ENCODE data around the gene YBX3. TPM values are rescaled to one million over a fixed set of nuclear protein-coding genes. Genes with fewer than 3 reads are reported as not detected.
A peak's percentile ranks its signal among the peaks of the same experiment; 100 is the strongest.

YBX3 gene
- total RNA-seq, 1 donor from 2014 or later: 356 TPM

DNA sequence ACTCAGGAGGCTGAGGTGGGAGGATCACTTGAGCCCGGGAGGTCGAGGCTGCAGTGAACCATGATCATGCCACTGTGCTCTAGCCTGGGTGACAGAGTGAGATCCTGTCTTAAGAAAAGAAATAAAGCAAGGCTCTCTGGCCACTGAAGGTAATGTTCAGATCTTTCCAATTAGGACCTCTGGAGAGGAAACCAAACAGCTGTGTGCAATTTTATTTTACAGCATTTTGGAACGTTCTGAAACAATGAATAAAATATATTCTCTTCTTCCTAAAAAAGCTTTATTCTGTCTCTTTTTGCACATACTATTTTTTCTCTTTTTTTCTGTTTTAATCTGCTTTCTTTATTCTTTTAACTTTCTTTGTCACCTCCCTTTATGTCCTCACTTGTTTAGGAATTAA lies 5.0 kb upstream of the YBX3 start:
- Histone ChIP-seq H3K9me3 (no peaks in the 10 kb centered on the region), H3K27ac (no peak overlapping the region), H3K4me1 (peaks cover 9% of the 10 kb centered on the region), H3K36me3 (no peaks in the 10 kb centered on the region), H3K27me3 (no peaks in the 10 kb centered on the region), H3K4me3 (no peak overlapping the region)
- intact Hi-C loops (cut with DNase I): loop anchor here (5.0 kb wide), 1 partner anchor 1009 kb away; no protein-coding TSS in a partner anchor
- no peak for DNase-seq (ENCODE audit: extremely low spot score in 2 of 2)
- TF ChIP-seq, protein P1, sequence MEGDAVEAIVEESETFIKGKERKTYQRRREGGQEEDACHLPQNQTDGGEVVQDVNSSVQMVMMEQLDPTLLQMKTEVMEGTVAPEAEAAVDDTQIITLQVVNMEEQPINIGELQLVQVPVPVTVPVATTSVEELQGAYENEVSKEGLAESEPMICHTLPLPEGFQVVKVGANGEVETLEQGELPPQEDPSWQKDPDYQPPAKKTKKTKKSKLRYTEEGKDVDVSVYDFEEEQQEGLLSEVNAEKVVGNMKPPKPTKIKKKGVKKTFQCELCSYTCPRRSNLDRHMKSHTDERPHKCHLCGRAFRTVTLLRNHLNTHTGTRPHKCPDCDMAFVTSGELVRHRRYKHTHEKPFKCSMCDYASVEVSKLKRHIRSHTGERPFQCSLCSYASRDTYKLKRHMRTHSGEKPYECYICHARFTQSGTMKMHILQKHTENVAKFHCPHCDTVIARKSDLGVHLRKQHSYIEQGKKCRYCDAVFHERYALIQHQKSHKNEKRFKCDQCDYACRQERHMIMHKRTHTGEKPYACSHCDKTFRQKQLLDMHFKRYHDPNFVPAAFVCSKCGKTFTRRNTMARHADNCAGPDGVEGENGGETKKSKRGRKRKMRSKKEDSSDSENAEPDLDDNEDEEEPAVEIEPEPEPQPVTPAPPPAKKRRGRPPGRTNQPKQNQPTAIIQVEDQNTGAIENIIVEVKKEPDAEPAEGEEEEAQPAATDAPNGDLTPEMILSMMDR (IDR thresholded peaks at IDR 0.05): no peak
- TF ChIP-seq POLR2A (IDR thresholded peaks at IDR 0.05): no peak
- TF ChIP-seq POLR2AphosphoS5 (IDR thresholded peaks at IDR 0.05; ENCODE audit: insufficient read depth in 1 of 2, low read depth in 1 of 2): no peak

DNA sequence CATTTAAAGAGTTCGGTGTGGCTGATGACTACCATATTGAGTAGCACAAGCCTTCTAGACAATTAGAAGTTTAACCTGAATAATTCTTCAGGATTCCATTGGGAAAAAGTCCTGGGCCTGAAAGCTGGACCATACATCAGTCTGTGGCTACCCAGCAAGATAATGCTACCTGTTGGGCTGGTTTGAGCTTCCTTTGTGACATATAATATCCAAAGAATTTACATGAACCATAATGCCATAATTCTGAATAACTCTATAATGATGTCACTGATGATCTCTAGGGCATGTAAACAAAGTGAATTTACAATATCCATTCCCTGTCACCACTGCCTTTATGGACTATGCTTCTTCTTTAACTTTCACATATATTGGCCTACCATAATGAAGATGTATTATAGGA lies 3.8 kb upstream of the YBX3 start:
- H3K27me3 ChIP-seq: no peaks in the 10 kb centered on the region
- H3K4me1 ChIP-seq: peaks cover 9% of the 10 kb centered on the region
- intact Hi-C loops (cut with DNase I): loop anchor here (5.0 kb wide), 1 partner anchor 1010 kb away; no protein-coding TSS in a partner anchor
- no peaks in the 10 kb centered on the region for H3K36me3 ChIP-seq
- no peak for DNase-seq (ENCODE audit: extremely low spot score in 2 of 2)
- no peak overlapping the region for H3K27ac ChIP-seq
- TF ChIP-seq, protein P1 (IDR thresholded peaks at IDR 0.05): no peak
- TF ChIP-seq POLR2A (IDR thresholded peaks at IDR 0.05) (no peak), POLR2AphosphoS5 (IDR thresholded peaks at IDR 0.05; ENCODE audit: insufficient read depth in 1 of 2, low read depth in 1 of 2) (no peak)
- H3K9me3 ChIP-seq: no peaks in the 10 kb centered on the region
- H3K4me3 ChIP-seq: no peak overlapping the region

DNA sequence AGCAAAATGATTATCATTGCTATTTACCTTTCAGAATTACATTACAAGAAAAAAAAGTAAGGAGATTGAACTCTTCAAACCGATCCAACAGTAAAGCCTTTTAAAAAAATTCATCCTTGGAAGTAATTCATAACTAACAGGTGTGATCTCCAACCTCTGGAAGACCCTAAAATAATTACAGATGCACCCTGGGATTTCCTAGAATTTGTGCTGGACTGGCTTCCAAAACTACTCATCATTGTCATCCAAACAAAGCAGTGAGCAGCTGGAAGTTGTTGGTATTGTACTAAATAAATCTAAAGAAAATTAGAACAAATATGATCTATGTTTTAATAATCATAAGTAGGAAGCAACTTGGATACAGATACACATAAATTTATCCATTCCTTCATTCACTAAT lies 1.9 kb upstream of the YBX3 start:
- H3K4me1 ChIP-seq: peaks cover 22% of the 10 kb centered on the region
- H3K36me3 ChIP-seq: no peaks in the 10 kb centered on the region
- TF ChIP-seq, protein P1 (IDR thresholded peaks at IDR 0.05): no peak
- TF ChIP-seq POLR2A (IDR thresholded peaks at IDR 0.05): no peak
- no peak for TF ChIP-seq POLR2AphosphoS5 (IDR thresholded peaks at IDR 0.05; ENCODE audit: insufficient read depth in 1 of 2, low read depth in 1 of 2)
- DNase-seq (ENCODE audit: extremely low spot score in 2 of 2): no peak
- H3K27ac ChIP-seq: no peak overlapping the region
- intact Hi-C loops (cut with DNase I): loop anchor here (5.0 kb wide), 1 partner anchor 1012 kb away; no protein-coding TSS in a partner anchor
- no peaks in the 10 kb centered on the region for H3K9me3 ChIP-seq
- no peaks in the 10 kb centered on the region for H3K27me3 ChIP-seq
- no peak overlapping the region for H3K4me3 ChIP-seq

DNA sequence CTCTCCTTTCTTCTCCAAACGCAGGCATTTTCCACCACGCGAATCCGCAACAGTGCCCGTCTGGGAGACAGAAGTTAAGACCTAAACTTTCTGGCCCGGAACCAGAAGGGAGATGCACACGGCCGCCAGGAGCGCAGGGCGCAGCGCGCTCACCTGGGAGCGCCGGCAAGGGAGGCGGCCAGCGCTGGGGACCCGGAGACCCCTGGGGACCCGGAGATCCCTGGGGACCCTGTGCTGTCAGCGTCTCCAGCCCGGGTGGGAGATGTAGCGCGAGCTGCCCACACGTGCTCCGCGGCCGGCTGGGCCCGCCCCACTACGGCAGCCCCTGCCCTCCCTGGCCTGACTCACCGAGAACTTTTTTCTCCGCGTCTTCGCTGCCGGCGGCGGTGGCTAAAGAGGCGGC lies 620 bp downstream of the YBX3 start:
- TF ChIP-seq POLR2A (IDR thresholded peaks at IDR 0.05) (no peak), POLR2AphosphoS5 (IDR thresholded peaks at IDR 0.05; ENCODE audit: insufficient read depth in 1 of 2, low read depth in 1 of 2) (no peak)
- TF ChIP-seq, protein P1 (IDR thresholded peaks at IDR 0.05): peak in 1 of 3 experiments; percentile 24
- Histone ChIP-seq H3K9me3 (no peaks in the 10 kb centered on the region), H3K27ac (peak overlapping the region; percentile 99), H3K4me1 (peaks cover 47% of the 10 kb centered on the region), H3K36me3 (no peaks in the 10 kb centered on the region), H3K4me3 (peak overlapping the region; percentile 85 to 93), H3K27me3 (no peaks in the 10 kb centered on the region)
- intact Hi-C loops (cut with DNase I): no loop called here
- no peak for DNase-seq (ENCODE audit: extremely low spot score in 2 of 2)

DNA sequence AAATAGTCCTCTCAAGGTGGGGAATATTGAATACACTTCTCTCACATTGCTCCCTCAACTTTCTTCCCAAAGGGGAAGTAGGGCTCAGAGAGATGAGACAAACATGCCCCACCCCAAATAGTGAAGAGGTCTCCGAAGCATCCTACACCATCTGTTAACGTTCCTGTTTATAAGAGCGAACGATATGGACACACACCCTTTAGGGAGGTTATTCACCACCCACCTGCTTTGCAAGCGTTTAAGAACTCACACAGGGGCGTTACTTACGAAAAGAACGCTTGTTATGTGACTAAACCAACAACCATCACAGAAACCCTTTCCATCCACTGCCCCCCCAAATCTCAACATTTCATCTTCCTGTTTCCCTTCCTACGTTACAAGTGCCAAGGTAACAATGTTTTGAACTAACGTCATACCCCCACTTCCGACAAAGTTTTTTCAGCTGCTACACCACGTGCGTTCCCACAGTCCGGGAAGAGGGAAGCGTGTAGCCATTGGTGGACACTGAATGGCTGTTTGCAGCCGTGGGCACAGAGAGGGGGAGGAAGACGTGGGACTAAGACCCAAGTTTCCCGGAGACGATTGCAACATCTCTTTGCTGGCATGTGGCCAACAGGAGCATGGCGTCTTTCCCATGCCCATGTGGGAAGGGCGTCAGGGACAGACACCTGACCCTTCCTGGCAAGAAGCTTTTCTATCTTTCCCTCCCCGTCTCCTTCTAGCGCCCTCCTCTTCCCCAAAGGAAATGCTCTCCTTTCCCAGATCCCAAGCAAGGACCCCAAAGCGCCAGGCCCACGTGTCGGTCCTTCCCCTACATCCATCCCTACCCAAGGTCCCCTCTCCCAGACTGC lies 1.2 kb downstream of the YBX3 start:
- H3K9me3 ChIP-seq: no peaks in the 10 kb centered on the region
- H3K36me3 ChIP-seq: no peaks in the 10 kb centered on the region
- H3K4me1 ChIP-seq: peaks cover 53% of the 10 kb centered on the region
- H3K4me3 ChIP-seq: peak overlapping the region; percentile 85 to 93
- peak in 1 of 2 donors; percentile 99 for DNase-seq (ENCODE audit: extremely low spot score in 2 of 2)
- H3K27me3 ChIP-seq: no peaks in the 10 kb centered on the region
- peak overlapping the region; percentile 99 for H3K27ac ChIP-seq
- peak; percentile 94 to 96 for TF ChIP-seq POLR2AphosphoS5 (IDR thresholded peaks at IDR 0.05; ENCODE audit: insufficient read depth in 1 of 2, low read depth in 1 of 2)
- TF ChIP-seq, protein P1 (IDR thresholded peaks at IDR 0.05): no peak
- peak in 1 of 2 donors; percentile 18 for TF ChIP-seq POLR2A (IDR thresholded peaks at IDR 0.05)
- intact Hi-C loops (cut with DNase I): no loop called here

All from vagina (tissue), 2 donors.